IMR-90 (cell line): Measurements from ENCODE around the gene RHOC. TPM values are rescaled to one million over a fixed set of nuclear protein-coding genes. Genes with fewer than 3 reads are reported as not detected.

ENCODE experiments used
- MAZ ChIP-seq: IDR thresholded peaks from 2 replicates; pipeline ENCODE4 v1.6.1; 2012; ENCODE audit warnings: low read depth, mild to moderate bottlenecking, low read length, improper control_type of control experiment, moderate library complexity, borderline replicate concordance
- polyA plus RNA-seq, 3 experiments: library from polyadenylated mRNA; depleted of rRNA; stranded (reverse); fragments of >200 nt; gene quantifications; 2 replicates each; pipeline ENCODE4 v1.2.3, GENCODE V29; 2012; ENCODE audit warnings: low replicate concordance in 1 of 3
- total RNA-seq: library from RNA; depleted of rRNA; stranded (reverse); fragments of >200 nt; gene quantifications from 2 replicates; pipeline ENCODE4 v1.2.3, GENCODE V29; 2012
- TF ChIP-seq, protein P1 (sequence below): fragments of 150-350 bp; IDR thresholded peaks from 2 replicates; pipeline ENCODE4 v1.6.1; 2016; ENCODE audit warnings: low read depth, mild to moderate bottlenecking, low read length, moderate library complexity, borderline replicate concordance

Gene RHOC
- total and polyA plus RNA-seq, 2 of the 4 experiments (the other 2 are of a cell fraction): 764 to 839 TPM

DNA sequence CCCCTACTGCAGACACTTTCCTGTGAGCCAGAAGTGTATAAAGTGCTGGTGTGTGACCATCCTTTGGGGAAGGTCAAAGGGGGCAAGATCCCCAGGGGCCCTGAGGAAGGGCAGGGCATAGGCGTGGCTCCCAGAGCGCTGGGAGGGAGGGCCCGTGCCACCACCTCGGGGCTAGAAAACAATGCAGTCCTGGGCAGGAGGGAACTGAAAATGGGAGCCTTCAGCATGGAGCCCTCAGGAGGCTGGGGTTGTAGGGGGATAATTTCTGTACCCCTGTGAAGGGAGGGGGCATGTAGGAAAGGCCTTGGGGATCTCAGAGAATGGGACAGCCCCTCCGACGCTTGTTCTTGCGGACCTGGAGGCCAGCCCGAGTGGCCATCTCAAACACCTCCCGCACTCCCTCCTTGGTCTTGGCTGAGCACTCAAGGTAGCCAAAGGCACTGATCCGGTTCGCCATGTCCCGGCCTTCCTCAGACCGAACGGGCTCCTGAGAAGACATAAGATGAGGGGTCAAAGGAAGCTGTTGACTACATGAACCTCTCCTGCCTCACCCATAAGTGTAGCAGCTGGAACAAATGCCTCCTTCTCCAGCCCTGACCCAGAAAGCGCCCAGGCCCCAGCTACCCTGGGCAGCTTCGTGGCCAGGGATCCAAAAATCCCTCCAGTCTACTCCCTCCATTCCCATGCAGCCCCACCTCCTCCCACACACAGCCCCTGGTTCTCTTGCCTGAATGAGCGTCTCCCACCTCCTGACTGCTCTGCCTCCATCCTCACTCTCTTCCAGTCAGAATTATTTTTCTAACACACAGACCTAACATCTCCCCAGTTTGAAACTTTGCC is 5.5 kb downstream of the RHOC start (continued):
- TF ChIP-seq, protein P1, sequence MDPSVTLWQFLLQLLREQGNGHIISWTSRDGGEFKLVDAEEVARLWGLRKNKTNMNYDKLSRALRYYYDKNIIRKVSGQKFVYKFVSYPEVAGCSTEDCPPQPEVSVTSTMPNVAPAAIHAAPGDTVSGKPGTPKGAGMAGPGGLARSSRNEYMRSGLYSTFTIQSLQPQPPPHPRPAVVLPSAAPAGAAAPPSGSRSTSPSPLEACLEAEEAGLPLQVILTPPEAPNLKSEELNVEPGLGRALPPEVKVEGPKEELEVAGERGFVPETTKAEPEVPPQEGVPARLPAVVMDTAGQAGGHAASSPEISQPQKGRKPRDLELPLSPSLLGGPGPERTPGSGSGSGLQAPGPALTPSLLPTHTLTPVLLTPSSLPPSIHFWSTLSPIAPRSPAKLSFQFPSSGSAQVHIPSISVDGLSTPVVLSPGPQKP: no peak
- no peak for TF ChIP-seq MAZ
